Activated gamma-delta T cell treated with anti-CD3 and anti-CD28 coated beads, Interleukin-2, amount 50 U/mL, for 16 hours (primary cell): ENCODE data around the gene ATP13A2.

Experiments
- DNase-seq: peaks from one replicate; pipeline ENCODE4 v3.0.0-alpha.2; 2020; ENCODE audit warnings: low read depth

ATP13A2 gene

GRCh38 chr1:17031436-17031835, 19.7 kb upstream of the ATP13A2 start:
- no peak for DNase-seq

GRCh38 chr1:17030206-17030605, 18.5 kb upstream of the ATP13A2 start:
- DNase-seq: no peak

GRCh38 chr1:17028662-17029188, 17.0 kb upstream of the ATP13A2 start:
- no peak for DNase-seq

DNA sequence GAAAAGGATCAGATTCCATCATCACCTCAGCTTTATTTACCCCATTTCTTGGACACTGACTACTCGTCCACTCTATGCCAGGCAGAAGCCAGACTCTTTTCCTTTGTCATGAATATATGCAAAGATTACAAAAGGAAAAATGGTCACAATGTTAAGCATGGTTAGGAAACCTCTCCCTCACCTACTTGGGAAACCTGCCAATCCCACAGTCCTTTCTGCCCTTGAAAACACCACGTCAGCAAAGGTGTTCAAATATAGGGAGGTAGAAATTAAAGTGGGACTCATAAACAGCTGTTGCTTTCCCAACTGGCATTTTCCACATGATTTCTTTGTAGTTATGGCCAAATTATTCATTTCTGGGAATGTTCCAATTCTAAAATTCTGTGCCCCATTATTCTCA, 16.2 kb upstream of the ATP13A2 start:
- DNase-seq: no peak

DNA sequence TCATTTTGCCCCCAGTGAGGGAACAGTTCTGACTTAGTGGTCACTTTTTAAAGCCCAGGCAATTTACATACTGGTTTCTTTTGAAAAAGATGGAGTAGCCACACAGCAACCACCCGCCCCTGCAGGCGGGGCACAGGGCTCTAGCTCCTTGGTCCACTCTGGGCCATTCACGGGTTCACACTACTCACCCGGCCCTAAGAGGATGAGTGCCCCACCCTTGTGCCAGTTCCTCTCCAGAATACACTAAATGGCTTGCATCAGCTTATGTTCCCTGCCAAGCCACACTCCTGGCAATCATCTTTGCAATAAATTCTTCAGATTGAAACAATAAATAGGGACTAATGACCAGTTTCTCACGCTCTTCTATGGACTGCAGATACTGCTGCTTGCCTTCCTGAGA, 15.7 kb upstream of the ATP13A2 start:
- DNase-seq: no peak

- DNase-seq: no peak
Observed at GRCh38 chr1:17024721-17025120, 13.0 kb upstream of the ATP13A2 start.

DNA sequence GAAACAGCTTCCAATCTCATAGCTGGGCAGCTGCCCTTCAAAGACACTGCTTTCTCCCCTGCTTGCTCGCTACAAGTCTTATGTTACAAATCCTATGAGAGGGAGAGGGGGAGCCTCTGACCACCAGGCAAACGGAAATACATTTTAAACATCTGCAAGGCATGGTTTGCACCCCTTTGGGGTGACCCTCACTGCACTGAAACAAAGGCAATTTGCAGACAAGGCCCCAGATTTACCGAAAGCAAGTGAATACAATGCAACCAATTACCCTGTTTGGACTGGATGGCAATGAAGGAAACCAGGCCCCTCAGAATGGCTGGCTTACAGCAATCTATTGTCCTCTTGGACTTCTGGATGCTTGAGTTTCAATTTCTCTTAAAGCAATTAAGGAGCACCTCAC, 11.8 kb upstream of the ATP13A2 start:
- DNase-seq: no peak

DNA sequence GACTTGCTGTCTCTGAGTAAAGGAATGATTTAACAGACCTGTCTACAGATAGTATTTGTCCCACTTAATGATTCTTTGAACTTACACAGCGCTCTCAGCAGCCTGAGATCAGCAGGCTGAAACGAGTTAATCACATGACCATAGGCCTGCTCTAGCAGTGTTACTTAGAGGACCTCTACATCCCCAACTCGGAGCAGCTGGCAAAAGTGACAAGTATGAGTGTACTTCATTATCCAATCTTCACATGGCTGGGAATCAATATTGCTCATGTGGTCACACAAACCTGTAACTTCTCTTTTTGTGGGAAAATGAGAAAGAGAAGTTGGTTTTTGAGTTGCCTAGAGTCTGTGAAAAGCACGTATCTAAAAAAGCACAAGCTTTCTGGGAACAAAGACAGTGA, 11.4 kb upstream of the ATP13A2 start:
- no peak for DNase-seq

DNA sequence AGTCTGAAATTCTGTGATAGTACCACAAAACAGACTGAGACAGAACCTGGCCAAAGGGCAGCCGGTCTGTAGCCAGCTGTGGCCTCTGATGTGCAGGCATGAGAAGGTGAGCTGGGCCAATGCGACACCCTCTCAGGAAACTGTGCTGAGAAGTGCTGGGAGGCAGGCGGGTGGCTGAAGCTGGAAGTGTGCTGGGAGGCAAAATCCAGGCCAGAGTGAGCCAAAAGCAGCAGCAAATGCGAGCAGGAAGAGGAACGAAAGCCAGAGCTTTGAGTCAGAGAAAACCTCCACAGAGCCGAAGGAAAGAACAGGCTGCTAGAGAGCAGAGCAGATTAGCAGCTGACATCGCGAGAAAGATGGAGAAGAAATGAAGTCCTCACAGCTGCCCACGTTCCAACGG, 10.2 kb upstream of the ATP13A2 start:
- no peak for DNase-seq

DNA sequence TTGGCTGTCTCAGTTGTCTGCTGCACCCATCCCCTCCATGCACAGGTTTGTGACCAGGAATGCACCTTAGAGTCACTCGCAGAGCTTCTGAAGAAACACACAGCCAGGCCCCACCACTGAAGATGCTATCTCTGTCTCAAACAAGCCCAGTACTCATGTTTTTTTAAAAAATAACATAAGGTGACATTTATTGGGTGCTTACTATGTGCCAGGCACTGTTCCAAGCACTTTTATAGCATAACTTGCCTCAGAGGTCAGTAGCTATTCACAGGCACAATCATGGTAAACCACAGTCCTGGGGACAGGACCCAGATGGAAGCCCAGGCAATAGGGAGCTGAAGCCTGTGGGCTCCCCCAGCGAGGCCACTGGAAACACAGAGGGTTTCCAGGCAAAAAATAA, 8.8 kb upstream of the ATP13A2 start:
- no peak for DNase-seq

DNA sequence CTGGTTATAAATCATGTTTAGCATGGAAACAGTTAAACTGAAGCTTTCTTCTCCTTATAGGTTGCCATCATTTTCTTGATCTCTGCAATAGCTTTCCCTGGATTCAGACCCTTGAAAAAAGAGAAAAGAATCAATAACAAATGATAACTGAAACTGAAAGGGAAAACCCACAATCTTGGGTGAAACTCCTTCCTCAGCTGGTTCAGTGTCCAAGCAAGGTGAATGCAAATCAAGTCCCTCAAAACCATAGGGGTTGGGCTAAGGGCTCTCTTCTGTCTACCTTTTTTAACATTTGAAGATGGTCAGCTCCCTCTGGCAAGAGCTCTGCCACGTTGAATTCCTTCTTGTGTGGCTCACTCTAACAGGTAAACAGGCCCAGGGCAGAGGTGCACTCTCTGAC, 7.1 kb upstream of the ATP13A2 start:
- DNase-seq: no peak

DNA sequence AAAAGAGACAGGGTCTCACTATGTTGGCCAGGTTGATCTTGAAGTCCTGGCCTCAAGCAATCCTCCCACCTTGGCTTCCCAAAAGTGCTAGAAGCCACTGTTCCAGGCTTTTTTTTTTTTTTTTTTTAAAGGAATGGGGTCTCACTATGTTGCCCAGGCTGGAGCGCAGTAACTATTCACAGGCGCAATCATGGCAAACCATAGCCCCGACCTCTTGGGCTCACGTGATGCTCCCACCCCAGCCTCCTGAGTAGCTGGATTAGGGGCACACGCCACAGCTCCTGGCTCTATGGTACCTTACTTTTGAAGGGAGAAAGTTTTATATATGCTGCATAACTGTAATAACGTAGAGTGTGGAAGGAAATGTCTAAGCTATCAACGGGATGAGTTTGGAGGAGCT, 5.7 kb upstream of the ATP13A2 start:
- DNase-seq: no peak

- no peak for DNase-seq
Observed at GRCh38 chr1:17016317-17016661, 4.6 kb upstream of the ATP13A2 start.

DNA sequence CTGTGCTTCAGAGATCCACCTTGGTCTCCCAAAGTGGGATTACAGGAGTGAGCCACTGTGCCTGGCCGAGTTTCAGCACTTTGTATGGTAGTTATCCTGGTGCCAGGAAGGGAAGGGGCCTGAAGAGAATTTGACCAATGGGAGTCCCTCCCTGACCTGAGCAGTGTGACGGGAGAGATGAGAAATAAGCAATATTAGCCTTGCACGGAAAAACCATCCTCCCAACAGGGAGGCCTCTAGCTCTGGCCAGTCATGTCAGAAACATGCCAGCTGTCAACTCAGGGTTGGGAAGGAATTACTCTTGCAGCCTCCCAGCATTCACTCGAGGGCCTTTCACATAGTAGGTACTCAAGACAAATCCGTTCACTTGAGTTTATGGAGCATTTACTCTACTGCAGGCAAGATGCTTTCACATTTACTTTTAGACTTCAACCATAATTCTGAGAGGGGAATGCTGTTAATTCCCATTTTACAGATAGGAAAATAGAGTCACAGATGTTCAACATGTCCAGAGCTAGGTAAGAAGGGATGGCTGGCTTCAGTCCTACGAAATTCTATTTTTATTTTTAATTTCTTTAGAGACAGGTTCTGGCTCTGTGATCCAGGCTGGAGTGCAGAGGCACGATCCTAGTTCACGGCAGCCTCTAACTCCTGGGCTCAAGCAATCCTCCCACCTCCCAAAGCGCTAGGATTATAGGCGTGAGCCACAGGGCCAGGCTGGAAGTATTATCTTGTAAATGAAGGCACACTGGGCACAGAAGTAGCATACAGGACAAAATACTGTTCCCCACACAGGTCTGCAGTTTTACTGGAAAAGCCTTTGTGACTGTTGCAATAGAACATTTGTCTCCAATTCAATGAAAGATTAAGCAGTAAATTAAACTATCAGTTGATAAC, 3.2 kb upstream of the ATP13A2 start:
- no peak for DNase-seq

DNA sequence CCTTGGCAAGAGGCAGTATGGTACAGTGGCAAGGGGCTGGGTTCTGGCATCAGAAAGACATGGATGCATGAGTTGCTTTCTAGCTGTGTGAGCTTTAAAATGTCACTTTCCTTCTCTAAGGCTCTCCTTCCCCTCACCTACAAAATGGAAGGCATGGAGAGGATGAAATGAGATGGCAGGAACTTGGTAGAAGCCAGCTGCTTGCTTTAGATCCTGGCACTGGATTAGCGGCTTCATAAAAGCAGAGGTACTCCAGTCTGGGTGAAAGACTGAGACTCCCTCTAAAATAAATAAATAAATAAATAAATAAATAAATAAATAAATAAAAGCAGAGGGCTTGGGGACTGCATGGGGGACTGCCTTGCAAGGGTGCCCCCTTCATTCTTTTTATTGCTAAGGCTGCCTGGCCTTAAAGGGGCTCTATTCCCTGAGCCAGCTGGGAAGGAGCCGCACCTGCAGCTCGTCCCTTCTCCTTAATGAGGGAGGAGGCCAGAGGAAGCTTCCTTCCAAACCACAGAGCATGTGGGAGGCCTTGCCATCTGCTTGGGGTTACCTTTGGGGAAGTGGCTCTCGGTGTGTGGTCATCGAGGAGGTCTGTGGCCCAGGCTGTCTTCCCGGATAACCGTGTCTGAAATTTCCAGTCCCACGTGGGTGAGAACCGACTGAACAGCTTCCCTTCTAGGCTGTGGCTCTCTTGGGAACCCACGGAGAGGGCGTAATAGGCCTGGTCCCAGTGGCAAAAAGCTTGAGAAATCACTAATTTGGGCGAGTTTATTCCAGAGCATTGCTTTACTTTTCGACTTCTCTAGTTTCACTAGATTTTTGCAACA, 2.0 kb upstream of the ATP13A2 start:
- no peak for DNase-seq

- no peak for DNase-seq
Observed at GRCh38 chr1:17012775-17013490, 1.2 kb upstream of the ATP13A2 start.

DNA sequence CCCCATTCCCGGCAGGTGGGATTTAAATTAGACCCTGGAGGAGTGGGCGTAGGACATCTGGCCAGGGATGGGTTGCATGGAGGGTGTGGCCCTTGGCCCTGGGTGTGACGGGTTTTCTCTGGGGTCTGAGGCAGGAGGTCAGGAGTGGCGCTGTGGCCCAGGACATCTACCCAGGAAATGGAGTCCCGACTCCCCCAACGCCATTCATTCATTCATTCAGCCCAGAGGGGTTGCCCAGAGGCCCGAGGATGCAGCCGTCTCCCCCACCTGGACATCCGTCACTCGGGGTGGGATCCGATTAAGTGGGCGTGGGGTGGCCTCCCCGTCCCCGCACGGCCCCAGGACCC, 663 bp downstream of the ATP13A2 start:
- DNase-seq: no peak

DNA sequence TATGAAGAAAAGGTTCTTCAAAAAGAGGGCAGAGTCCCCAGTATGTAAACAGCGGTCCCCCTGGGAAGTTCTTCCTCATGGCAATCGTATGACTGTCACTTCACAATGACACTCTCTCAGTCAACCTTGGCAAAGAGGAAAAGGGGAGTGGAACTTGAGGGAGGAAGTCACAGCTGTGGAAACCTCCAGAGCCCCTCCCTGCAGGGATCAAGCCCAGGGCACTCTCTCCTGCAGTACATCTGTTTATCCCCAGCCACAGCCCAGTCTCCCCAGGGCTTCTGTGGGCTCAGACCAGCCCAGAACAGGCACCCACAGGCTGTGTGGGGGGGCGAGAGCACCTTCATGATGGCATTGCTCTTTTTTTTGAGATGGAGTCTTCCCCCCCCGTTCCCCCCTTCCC, 2.0 kb downstream of the ATP13A2 start:
- DNase-seq: no peak

GRCh38 chr1:17008208-17008855, 3.4 kb downstream of the ATP13A2 start:
- no peak for DNase-seq

DNA sequence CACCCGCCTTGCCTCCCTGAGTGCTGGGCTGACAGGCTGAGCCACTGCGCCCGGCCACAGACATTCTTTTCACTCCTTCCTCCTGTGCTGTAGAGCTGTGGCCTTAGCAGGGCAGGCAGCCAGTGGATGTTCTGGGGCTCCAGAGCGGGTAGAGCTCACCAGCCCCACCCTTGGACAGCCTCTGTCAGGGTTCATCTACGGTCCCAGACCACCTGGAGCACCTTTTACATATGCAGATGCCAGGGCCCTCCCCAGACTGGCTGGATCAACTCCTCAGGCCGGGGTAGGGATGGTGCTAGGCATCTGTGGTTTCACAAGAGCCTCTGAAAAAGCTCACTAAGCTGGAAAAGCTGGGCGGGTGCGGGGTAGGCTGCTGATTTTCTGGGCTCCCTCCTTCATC, 4.6 kb downstream of the ATP13A2 start:
- no peak for DNase-seq

- DNase-seq: no peak
Observed at GRCh38 chr1:17005365-17005740, 6.4 kb downstream of the ATP13A2 start.
